ENCODE data around the gene LIPC. TPM values are rescaled to one million over a fixed set of nuclear protein-coding genes. Genes with fewer than 3 reads are reported as not detected.
A peak's percentile ranks its signal among the peaks of the same experiment; 100 is the strongest.

The LIPC gene
- total and polyA plus RNA-seq, 8 donors = 0.23 to 7.5 (median 0.76) TPM; not detected in 4

DNA sequence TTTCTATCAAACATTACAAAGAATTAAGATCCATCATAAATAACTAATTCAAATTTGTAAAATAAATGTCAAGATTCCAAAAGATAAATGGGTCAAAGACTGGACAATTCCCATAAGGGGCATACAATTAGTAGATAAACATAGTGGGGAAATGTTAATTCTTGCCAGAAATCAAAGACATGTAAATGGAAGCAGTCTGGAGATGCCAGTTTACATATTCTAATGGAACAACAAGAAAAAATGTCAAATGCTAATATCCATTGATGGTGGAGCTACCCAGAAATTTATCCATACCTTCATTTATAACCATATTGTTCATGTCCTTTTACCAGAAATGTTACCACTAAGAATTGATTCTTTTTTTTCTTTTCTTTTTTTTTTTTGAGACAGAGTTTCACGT, 13.7 kb upstream of the LIPC start:
- intact Hi-C loops (cut with DNase I; ENCODE audit: low total_unique reads) = no loop called here
- Histone ChIP-seq H3K4me3 (no peak overlapping the region), H3K4me1 (peaks cover 0 to 2% (median 0%) of the 10 kb centered on the region in 4 donors), H3K9me3 (no peaks in the 10 kb centered on the region), H3K27me3 (no peaks in the 10 kb centered on the region), H3K27ac (no peak overlapping the region), H3K36me3 (no peaks in the 10 kb centered on the region)
- WGBS, 5 donors = 86 to 100% (median 90%) methylated on average over 1 of the region's 1 CpG
- no peak for DNase-seq
- TF ChIP-seq POLR2A (IDR thresholded peaks at IDR 0.05) = no peak
- TF ChIP-seq, protein P1, sequence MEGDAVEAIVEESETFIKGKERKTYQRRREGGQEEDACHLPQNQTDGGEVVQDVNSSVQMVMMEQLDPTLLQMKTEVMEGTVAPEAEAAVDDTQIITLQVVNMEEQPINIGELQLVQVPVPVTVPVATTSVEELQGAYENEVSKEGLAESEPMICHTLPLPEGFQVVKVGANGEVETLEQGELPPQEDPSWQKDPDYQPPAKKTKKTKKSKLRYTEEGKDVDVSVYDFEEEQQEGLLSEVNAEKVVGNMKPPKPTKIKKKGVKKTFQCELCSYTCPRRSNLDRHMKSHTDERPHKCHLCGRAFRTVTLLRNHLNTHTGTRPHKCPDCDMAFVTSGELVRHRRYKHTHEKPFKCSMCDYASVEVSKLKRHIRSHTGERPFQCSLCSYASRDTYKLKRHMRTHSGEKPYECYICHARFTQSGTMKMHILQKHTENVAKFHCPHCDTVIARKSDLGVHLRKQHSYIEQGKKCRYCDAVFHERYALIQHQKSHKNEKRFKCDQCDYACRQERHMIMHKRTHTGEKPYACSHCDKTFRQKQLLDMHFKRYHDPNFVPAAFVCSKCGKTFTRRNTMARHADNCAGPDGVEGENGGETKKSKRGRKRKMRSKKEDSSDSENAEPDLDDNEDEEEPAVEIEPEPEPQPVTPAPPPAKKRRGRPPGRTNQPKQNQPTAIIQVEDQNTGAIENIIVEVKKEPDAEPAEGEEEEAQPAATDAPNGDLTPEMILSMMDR (IDR thresholded peaks at IDR 0.05) = no peak
- TF ChIP-seq EP300 (IDR thresholded peaks at IDR 0.05) = no peak
- no peak for TF ChIP-seq POLR2AphosphoS5 (IDR thresholded peaks at IDR 0.05)

- H3K27ac ChIP-seq = no peak overlapping the region
- 84 to 89% (median 86%) methylated on average over 11 of the region's 11 CpGs for WGBS, 5 donors
These were observed 11.8 kb upstream of the LIPC start for GRCh38 chr15:58419803-58420524.

DNA sequence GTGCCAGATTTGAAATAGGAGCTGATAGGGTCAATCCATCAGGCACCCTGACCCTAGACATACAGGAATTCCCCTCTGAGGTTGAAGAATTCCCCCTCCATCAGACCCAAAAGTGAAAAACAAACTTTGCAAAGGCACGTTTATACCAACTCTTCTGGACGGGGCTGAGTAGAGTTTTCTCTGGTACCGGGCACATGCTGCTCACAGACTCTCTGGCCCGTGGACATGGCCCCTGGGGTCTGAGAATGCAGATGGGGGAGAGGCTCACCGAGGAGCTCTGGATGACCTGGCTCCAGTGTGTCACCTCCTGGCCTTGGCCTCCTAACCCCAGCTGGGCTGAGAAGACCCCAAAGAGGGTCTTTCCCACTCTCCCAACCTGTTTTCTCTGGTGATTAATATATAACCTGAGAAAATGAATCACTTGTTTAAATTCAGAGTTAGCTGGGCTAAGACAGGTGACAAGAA, 11.2 kb upstream of the LIPC start:
- 42 to 71% (median 59%) methylated on average over 5 of the region's 5 CpGs for WGBS, 5 donors
- no peak overlapping the region for H3K27ac ChIP-seq
- no peaks in the 10 kb centered on the region for H3K9me3 ChIP-seq
- peaks cover 0 to 9% (median 6%) of the 10 kb centered on the region in 4 donors for H3K4me1 ChIP-seq
- no peaks in the 10 kb centered on the region for H3K36me3 ChIP-seq
- H3K4me3 ChIP-seq = no peak overlapping the region
- TF ChIP-seq POLR2AphosphoS5 (IDR thresholded peaks at IDR 0.05) (no peak), POLR2A (IDR thresholded peaks at IDR 0.05) (no peak), EP300 (IDR thresholded peaks at IDR 0.05) (no peak)
- TF ChIP-seq, protein P1 (IDR thresholded peaks at IDR 0.05) = no peak
- intact Hi-C loops (cut with DNase I; ENCODE audit: low total_unique reads) = no loop called here
- H3K27me3 ChIP-seq = no peaks in the 10 kb centered on the region
- no peak for DNase-seq

More at GRCh38 chr15:58419803-58420524, 11.8 kb upstream of the LIPC start:
- Histone ChIP-seq H3K36me3 (no peaks in the 10 kb centered on the region), H3K27me3 (no peaks in the 10 kb centered on the region), H3K4me1 (peaks cover 0 to 9% (median 3%) of the 10 kb centered on the region in 4 donors), H3K4me3 (no peak overlapping the region), H3K9me3 (no peaks in the 10 kb centered on the region)
- intact Hi-C loops (cut with DNase I; ENCODE audit: low total_unique reads) = no loop called here
- TF ChIP-seq POLR2AphosphoS5 (IDR thresholded peaks at IDR 0.05) = no peak
- no peak for TF ChIP-seq POLR2A (IDR thresholded peaks at IDR 0.05)
- TF ChIP-seq, protein P1 (IDR thresholded peaks at IDR 0.05) = no peak
- no peak for DNase-seq

DNA sequence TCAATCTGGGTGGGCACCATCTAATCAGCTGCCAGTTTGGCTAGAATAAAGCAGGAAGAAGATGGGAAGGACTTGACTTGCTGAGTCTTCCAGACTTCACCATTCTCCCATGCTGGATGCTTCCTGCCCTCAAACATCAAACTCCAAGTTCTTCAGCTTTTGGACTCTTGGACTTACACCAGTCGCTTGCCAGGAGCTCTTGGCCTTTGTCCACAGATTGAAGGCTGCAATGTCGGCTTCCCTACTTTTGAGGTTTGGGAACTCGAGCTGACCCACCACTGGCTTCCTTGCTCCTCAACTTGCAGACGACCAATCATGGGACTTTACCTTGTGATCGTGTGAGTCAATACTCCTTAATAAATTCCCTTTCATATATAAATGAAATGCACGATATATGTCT, 8.6 kb upstream of the LIPC start:
- intact Hi-C loops (cut with DNase I; ENCODE audit: low total_unique reads) = no loop called here
- Histone ChIP-seq H3K4me1 (peaks cover 0 to 10% (median 7%) of the 10 kb centered on the region in 4 donors), H3K27me3 (no peaks in the 10 kb centered on the region), H3K36me3 (no peaks in the 10 kb centered on the region), H3K9me3 (no peaks in the 10 kb centered on the region), H3K4me3 (no peak overlapping the region), H3K27ac (no peak overlapping the region)
- 58 to 69% (median 64%) methylated on average over 6 of the region's 6 CpGs for WGBS, 5 donors
- TF ChIP-seq EP300 (IDR thresholded peaks at IDR 0.05) (no peak), POLR2A (IDR thresholded peaks at IDR 0.05) (no peak), POLR2AphosphoS5 (IDR thresholded peaks at IDR 0.05) (no peak)
- TF ChIP-seq, protein P1 (IDR thresholded peaks at IDR 0.05) = no peak
- DNase-seq = peak in 1 of 2 donors; percentile 70

All from stomach (tissue), 9 donors.